Stimulated activated naive CD4-positive, alpha-beta T cell treated with Interleukin-2 at 50 U/mL for 16 hours (primary cell): ENCODE measurements around the gene PTGR1.

Source experiments
- DNase-seq: peaks from one replicate; lab custom pipeline; 2025; lab: John Stamatoyannopoulos, UW

PTGR1 gene

DNA sequence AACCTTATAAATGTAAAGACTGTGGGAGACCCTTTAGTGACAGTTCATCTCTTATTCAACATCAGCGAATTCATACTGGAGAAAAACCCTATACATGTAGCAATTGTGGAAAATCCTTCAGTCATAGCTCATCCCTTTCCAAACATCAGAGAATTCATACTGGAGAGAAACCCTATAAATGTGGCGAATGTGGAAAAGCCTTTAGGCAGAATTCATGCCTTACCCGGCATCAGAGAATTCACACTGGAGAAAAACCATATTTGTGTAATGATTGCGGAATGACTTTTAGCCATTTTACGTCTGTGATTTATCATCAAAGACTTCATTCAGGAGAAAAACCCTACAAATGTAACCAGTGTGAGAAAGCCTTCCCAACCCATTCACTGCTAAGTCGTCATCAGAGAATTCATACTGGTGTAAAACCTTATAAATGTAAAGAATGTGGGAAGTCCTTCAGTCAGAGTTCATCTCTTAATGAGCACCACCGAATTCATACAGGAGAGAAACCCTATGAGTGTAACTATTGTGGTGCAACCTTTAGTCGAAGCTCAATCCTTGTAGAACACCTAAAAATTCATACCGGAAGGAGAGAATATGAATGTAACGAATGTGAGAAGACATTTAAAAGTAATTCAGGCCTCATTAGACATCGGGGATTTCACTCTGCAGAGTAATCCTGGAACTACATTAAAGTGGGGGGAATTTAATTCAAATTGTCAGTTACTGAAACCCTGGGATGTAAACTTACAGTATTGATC is 56.8 kb downstream of the PTGR1 start:
- DNase-seq: no peak

DNA sequence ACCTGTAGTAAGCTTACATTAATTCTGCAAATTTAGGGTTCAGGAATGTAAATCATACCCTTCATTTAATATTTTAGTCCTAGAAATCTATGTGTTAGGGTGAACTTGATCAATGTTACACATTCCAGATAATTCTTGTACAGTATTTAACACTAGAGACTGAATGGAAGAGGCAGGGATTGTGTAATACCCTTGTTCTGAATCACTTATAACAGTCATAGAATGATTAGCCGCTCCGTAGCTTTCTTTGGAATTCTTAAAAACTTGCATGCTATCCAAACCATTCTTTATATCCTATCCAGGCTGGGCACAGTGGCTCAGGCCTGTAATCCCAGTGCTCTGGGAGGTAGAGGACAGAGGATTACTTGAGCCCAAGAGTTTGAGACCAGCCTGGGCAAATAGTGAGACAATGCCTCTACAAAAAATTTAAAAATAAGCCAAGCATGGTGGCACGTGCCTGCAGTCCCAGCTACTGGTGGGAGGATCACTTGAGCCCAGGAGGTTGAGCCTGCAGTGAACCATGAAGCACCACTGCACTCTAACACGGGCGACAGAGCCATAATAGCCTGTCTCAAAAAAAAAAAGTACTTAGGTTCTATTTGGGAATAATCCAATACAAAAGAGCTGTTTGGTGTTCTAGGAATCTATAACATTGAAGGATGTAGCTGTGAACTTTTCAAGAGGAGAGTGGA is 66.2 kb downstream of the PTGR1 start:
- DNase-seq: no peak

- no peak for DNase-seq
These were observed 67.7 kb downstream of the PTGR1 start for GRCh38 chr9:111531716-111532115.

DNA sequence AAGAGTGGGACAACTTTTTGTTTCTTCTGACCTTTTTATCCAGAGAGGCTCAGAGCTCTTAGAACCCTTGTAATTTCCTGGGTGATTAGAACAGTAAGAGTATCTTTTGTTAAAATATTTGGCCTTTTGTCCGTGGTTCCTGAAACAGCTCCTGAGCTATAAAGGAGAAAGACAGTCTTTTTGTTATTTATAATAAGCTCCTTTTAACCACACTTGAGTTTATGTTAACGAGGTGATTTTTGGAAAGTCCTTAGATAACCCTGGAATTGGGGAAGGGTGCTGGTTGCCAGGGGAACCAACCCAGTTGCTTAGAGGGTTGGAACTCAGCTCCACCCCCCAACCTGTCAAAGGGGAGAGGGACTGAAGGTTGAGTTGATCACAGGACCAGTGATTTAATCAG is 69.7 kb downstream of the PTGR1 start:
- DNase-seq: no peak

DNA sequence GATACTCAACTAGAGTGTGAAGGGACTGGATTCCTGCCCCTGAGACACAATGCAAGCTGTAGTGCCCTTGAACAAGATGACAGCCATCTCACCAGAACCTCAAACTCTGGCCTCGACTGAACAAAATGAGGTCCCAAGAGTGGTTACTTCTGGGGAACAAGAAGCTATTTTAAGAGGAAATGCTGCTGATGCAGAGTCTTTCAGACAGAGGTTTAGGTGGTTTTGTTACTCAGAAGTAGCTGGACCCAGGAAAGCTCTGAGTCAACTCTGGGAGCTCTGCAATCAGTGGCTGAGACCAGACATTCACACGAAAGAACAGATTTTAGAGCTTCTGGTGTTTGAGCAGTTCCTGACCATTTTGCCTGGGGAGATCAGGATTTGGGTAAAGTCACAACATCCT is 72.1 kb downstream of the PTGR1 start:
- no peak for DNase-seq

GRCh38 chr9:111525056-111525977 is 74.1 kb downstream of the PTGR1 start, which contains the start of gene ZNF483:
Gene ZNF483, plus strand, starts transcription at chr9:111525179. Its CDS starts 2,217 bp downstream, at chr9:111527396.
- DNase-seq: peak; percentile 53

DNA sequence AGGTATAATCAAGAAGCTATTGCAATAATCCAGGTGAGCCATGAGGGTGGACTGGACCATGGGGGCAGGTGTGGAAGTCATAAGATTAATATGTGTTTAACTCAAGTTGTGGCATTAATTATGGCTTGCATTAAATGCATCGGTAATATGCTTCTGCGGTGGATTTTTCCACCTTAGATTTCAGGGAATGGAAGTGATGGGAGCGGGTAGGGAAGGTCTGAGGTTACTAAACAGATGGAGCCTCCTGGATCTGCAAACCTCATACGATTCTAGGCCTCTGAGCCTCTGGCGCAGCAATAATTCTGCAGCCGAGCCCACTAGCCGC is 74.8 kb downstream of the PTGR1 start:
- no peak for DNase-seq

- no peak for DNase-seq
These were observed 83.4 kb downstream of the PTGR1 start for GRCh38 chr9:111516061-111516465.

- DNase-seq: no peak
These were observed 84.5 kb downstream of the PTGR1 start for GRCh38 chr9:111514967-111515366.
